Neural cell (in vitro differentiated cells): Measurements from ENCODE around the gene SMU1.

Experiments
- CTCF ChIP-seq: fragments of 450-650 bp; IDR thresholded peaks from 2 replicates; pipeline ENCODE4 v1.5.1; 2014; ENCODE audit warnings: antibody characterized with exemption, mild to moderate bottlenecking, moderate library complexity; ENCODE audit not compliant: poor library complexity, severe bottlenecking
- EP300 ChIP-seq: fragments of 450-650 bp; conservative IDR thresholded peaks from 2 replicates; pipeline ENCODE4 v1.6.1; 2014; ENCODE audit warnings: antibody characterized with exemption, mild to moderate bottlenecking, moderate library complexity; ENCODE audit not compliant: poor library complexity, severe bottlenecking
- EZH2 ChIP-seq: fragments of 200-600, 300-800 bp; shearing (Covaris generic), sonication (generic); IDR thresholded peaks from 2 replicates; pipeline ENCODE4 v1.6.1; 2014; ENCODE audit warnings: antibody characterized with exemption, low read length, borderline replicate concordance, mild to moderate bottlenecking; ENCODE audit not compliant: insufficient read depth, poor library complexity, severe bottlenecking
- MXI1 ChIP-seq: fragments of 450-650 bp; conservative IDR thresholded peaks from 2 replicates; pipeline ENCODE4 v1.6.1; 2014; ENCODE audit warnings: antibody characterized with exemption, mild to moderate bottlenecking; ENCODE audit not compliant: poor library complexity, severe bottlenecking
- POLR2AphosphoS5 ChIP-seq: IDR thresholded peaks from 2 replicates; pipeline ENCODE4 v1.6.1; 2012
- RAD21 ChIP-seq: fragments of 450-650 bp; conservative IDR thresholded peaks from 2 replicates; pipeline ENCODE4 v1.6.1; 2014; ENCODE audit warnings: antibody characterized with exemption, mild to moderate bottlenecking, moderate library complexity
- REST ChIP-seq: IDR thresholded peaks from 2 replicates; pipeline ENCODE4 v1.6.1; 2012; ENCODE audit warnings: borderline replicate concordance
- SMC3 ChIP-seq: fragments of 450-650 bp; conservative IDR thresholded peaks from 2 replicates; pipeline ENCODE4 v1.6.1; 2014; ENCODE audit warnings: antibody characterized with exemption, mild to moderate bottlenecking, moderate library complexity; ENCODE audit not compliant: poor library complexity
- TAF1 ChIP-seq: IDR thresholded peaks from 2 replicates; pipeline ENCODE4 v1.6.1; 2012; ENCODE audit warnings: low read depth

GRCh38 chr9:33023661-33024060, 52.8 kb downstream of the SMU1 start:
- TF ChIP-seq RAD21 = no peak
- TF ChIP-seq CTCF = no peak
- no peak for TF ChIP-seq EP300
- TF ChIP-seq POLR2AphosphoS5 = no peak
- TF ChIP-seq MXI1 = no peak
- TF ChIP-seq REST = no peak
- TF ChIP-seq SMC3 = no peak
- no peak for TF ChIP-seq TAF1
- no peak for TF ChIP-seq EZH2
